ENCODE measurements around the gene CEP57L1. TPM values are rescaled to one million over a fixed set of nuclear protein-coding genes. Genes with fewer than 3 reads are reported as not detected.
A peak's percentile ranks its signal among the peaks of the same experiment; 100 is the strongest.
"Not testable (repeated sequence)": the region's sequence is repeated elsewhere in the genome, so short reads cannot be mapped to it uniquely, and the experiment has no call there.

The CEP57L1 gene
- total RNA-seq, 2 donors from 2014 or later, result 14.4 to 29.3 TPM

DNA sequence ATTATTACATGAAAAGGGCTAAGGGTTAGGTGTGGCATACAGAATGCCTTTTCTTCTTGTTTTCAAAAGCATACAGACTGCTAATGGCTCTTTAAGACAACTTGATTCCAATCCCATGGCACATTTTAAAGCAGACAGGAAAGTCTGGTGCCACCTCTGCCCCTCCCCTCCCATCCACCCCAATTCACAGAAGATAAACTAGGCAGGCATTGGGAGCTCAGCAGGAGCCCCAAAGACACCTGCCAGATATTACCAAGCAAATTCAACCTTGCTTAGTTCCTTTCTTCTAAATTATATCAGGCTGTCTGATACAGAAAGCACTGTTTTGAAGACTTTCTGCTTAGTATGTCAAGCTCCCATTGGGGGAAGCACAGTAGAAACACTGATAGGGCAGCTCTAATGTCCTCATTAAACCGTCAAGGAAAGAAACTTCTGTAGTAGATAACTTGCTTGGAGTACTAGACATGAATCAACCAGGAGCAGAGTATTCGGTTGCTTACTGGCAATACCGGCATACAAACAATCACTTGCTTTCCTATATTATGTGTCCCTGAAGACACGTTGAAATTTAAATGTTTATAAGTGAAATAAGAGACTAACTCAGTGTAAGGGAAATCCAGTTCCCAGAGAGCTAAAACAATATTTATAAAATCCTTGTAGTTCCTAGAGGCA is 13.7 kb upstream of the CEP57L1 start:
- Mint-ChIP-seq H3K27me3 (no peaks in the 10 kb centered on the region), H3K9me3 (no peaks in the 10 kb centered on the region), H3K4me1 (ENCODE audit: low read depth in 2 of 2) (peaks cover 0 to 5% of the 10 kb centered on the region in 2 donors), H3K4me3 (no peak overlapping the region), H3K36me3 (no peaks in the 10 kb centered on the region), H3K27ac (no peak overlapping the region)
- DNase-seq (ENCODE audit: low spot score) (no peak), ATAC-seq (no peak)

DNA sequence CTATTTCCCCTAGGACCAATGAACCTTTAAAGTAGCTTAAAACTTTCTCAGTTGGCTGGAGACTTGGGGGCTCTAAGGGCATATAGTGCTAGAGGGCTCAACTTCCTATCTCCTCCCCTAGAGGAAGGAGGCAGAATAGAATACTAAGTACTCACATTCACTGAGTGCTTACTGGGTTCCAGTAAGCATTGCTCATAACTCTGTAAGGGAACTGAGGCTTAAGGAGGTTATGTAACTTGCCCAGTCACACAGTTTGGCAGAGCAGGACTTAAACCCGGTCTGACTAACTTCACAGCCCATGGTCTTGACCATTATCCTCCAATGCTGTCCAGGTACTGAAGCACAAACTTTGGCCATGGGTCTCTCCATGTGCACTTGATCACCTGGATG is 13.1 kb upstream of the CEP57L1 start:
- Mint-ChIP-seq H3K27me3 (no peaks in the 10 kb centered on the region), H3K4me3 (no peak overlapping the region), H3K36me3 (no peaks in the 10 kb centered on the region), H3K9me3 (no peaks in the 10 kb centered on the region), H3K27ac (no peak overlapping the region), H3K4me1 (ENCODE audit: low read depth in 2 of 2) (peaks cover 0 to 3% of the 10 kb centered on the region in 2 donors)
- ATAC-seq (peak; percentile 15 to 68), DNase-seq (ENCODE audit: low spot score) (no peak)

- no peak overlapping the region for H3K27ac Mint-ChIP-seq
- H3K27me3 Mint-ChIP-seq, result no peaks in the 10 kb centered on the region
- no peak overlapping the region for H3K4me3 Mint-ChIP-seq
- H3K4me1 Mint-ChIP-seq (ENCODE audit: low read depth in 2 of 2), result peaks cover 3% of the 10 kb centered on the region in 2 donors
- ATAC-seq (no peak), DNase-seq (ENCODE audit: low spot score) (no peak)
- H3K9me3 Mint-ChIP-seq, result no peaks in the 10 kb centered on the region
- H3K36me3 Mint-ChIP-seq, result no peaks in the 10 kb centered on the region
Observed at GRCh38 chr6:109083657-109084056, 11.7 kb upstream of the CEP57L1 start.

DNA sequence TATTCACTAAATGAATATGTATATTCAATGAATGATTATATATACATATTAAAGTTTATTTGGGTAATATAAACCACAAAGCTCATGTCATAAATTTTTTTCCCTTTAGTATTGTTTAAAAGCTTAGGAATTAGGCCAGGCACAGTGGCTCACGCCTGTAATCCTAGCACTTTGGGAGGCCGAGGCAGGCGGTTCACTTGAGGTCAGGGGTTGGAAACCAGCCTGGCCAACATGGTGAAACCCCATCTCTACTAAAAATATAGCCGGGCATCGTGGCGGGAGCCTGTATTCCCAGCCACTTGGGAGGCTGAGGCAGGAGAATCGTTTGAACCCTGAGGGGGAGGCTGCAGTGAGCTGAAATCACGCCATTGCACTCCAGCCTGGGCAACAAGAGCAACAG is 11.2 kb upstream of the CEP57L1 start:
- H3K4me3 Mint-ChIP-seq; DNase-seq (ENCODE audit: low spot score); H3K27ac Mint-ChIP-seq; H3K4me1 Mint-ChIP-seq (ENCODE audit: low read depth in 2 of 2); H3K9me3 Mint-ChIP-seq; H3K36me3 Mint-ChIP-seq; H3K27me3 Mint-ChIP-seq; ATAC-seq: not testable (repeated sequence)

- H3K36me3 Mint-ChIP-seq, result no peaks in the 10 kb centered on the region
- H3K4me1 Mint-ChIP-seq (ENCODE audit: low read depth in 2 of 2), result peaks cover 23 to 33% of the 10 kb centered on the region in 2 donors
- no peaks in the 10 kb centered on the region for H3K9me3 Mint-ChIP-seq
Observed at GRCh38 chr6:109087661-109088264, 7.5 kb upstream of the CEP57L1 start.

DNA sequence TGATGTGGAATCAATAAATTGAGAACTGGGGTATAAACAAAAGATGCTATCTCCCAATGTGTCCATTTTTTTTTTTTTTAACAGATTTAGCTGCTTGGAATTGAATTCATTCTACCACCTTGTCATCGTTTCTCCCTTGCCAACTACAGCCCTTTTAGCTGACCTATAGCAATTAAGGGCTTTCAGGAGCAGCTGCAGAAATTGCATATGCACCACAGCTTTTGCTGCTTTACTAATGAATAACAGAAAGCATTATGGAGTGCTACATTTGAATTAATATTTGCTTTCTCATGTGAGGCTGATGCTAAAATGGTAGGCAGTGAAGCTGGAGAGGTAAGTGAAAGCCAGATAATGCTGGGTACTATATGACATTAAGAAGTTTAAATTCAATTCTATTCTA is 6.3 kb upstream of the CEP57L1 start:
- DNase-seq (ENCODE audit: low spot score) (no peak), ATAC-seq (no peak)
- no peaks in the 10 kb centered on the region for H3K9me3 Mint-ChIP-seq
- H3K36me3 Mint-ChIP-seq, result no peaks in the 10 kb centered on the region
- H3K27me3 Mint-ChIP-seq, result no peaks in the 10 kb centered on the region
- H3K4me3 Mint-ChIP-seq, result no peak overlapping the region
- H3K4me1 Mint-ChIP-seq (ENCODE audit: low read depth in 2 of 2), result peaks cover 30 to 43% of the 10 kb centered on the region in 2 donors
- H3K27ac Mint-ChIP-seq, result no peak overlapping the region

More at GRCh38 chr6:109087661-109088264, 7.5 kb upstream of the CEP57L1 start:
- no peak overlapping the region for H3K4me3 Mint-ChIP-seq
- ATAC-seq (no peak), DNase-seq (ENCODE audit: low spot score) (no peak)
- H3K27me3 Mint-ChIP-seq, result no peaks in the 10 kb centered on the region
- H3K27ac Mint-ChIP-seq, result no peak overlapping the region

DNA sequence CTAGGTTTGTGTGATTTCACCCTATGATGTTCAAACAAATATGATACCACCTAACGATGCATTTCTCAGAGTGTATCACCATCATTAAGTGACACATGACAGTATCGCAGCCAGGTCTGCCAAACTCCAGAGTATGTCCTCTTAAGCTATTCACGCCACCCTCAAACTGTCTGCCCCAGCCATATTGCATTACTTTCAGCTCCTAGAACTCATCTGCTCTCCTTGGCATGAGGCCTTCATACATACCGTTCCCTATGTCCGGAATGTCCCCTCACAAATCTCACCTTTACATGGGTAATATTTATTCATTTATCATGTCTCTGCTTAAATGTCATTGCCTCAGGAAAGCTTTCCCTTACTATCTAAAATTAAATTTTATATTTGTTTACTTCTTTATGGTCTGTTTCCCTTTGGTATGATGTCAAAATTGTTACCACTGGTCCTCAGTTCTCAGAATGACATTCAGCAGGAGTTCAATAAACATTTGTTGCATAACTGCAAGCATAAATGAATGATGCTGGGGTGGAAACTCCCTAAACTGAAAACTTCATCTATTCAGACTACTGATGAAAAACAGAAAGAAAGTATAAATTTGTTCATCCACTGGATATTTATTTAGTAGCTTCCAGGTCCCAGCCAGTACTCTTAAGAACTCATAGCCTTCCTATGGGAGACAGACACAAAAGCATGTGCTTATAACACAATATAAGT is 3.8 kb upstream of the CEP57L1 start:
- no peaks in the 10 kb centered on the region for H3K27me3 Mint-ChIP-seq
- peak overlapping the region; percentile 6 to 65 for H3K27ac Mint-ChIP-seq
- peaks cover 38 to 57% of the 10 kb centered on the region in 2 donors for H3K4me1 Mint-ChIP-seq (ENCODE audit: low read depth in 2 of 2)
- H3K36me3 Mint-ChIP-seq, result no peaks in the 10 kb centered on the region
- H3K4me3 Mint-ChIP-seq, result peak overlapping the region; percentile 96
- H3K9me3 Mint-ChIP-seq, result no peaks in the 10 kb centered on the region
- DNase-seq (ENCODE audit: low spot score) (no peak), ATAC-seq (no peak)

GRCh38 chr6:109092074-109092473 is 3.2 kb upstream of the CEP57L1 start:
- no peaks in the 10 kb centered on the region for H3K36me3 Mint-ChIP-seq
- H3K27me3 Mint-ChIP-seq, result no peaks in the 10 kb centered on the region
- no peak for DNase-seq (ENCODE audit: low spot score)
- H3K27ac Mint-ChIP-seq, result peak overlapping the region; percentile 6 to 65
- peaks cover 38 to 60% of the 10 kb centered on the region in 2 donors for H3K4me1 Mint-ChIP-seq (ENCODE audit: low read depth in 2 of 2)
- peak overlapping the region; percentile 96 for H3K4me3 Mint-ChIP-seq
- ATAC-seq, result no peak
- H3K9me3 Mint-ChIP-seq, result no peaks in the 10 kb centered on the region

DNA sequence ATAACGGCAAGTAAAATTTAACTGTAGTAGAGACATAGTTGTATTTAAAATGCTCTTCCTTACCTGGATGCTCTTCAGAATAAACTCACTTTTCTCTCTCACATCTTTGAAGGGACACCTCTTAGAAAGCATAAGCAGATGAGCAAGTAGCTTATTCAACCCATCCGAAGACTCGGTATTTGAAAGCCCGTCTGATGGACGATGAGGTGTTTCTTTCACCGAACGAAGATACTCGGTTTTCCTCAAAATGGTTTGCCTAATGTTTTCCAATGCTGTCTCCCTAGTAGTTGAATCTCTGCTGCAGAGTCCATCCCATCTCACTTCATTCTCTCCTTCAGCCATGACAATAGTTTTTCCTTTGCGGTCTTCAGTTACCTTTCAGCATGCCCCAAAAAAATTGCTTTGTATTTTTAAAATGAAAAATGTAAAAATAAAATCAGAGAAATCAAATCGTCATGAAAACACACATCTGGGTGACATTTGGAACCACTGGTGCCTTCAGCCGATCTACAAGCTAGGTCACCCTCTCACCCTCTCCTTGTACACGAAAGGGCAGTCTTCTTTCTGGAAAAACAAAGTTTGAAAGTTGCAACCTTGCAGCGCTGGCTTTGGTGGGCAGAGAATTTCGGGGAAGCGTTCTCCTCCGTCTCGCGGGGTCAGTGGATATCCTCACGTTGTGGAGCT is 1.4 kb upstream of the CEP57L1 start:
- Mint-ChIP-seq H3K36me3 (peaks cover 3% of the 10 kb centered on the region), H3K4me1 (ENCODE audit: low read depth in 2 of 2) (peaks cover 38 to 62% of the 10 kb centered on the region in 2 donors), H3K4me3 (peak overlapping the region; percentile 96), H3K9me3 (no peaks in the 10 kb centered on the region), H3K27ac (peak overlapping the region; percentile 57 to 91), H3K27me3 (no peaks in the 10 kb centered on the region)
- DNase-seq (ENCODE audit: low spot score) (no peak), ATAC-seq (no peak)

GRCh38 chr6:109094416-109095035 is 781 bp upstream of the CEP57L1 start, which contains the start of gene SESN1:
TSS of gene SESN1 (minus strand) at chr6:109094846. CDS start at chr6:109094073, 773 bp downstream.
- H3K9me3 Mint-ChIP-seq, result no peaks in the 10 kb centered on the region
- H3K27me3 Mint-ChIP-seq, result no peaks in the 10 kb centered on the region
- DNase-seq (ENCODE audit: low spot score) (peak; percentile 92), ATAC-seq (peak; percentile 81 to 88)
- H3K4me1 Mint-ChIP-seq (ENCODE audit: low read depth in 2 of 2), result peaks cover 38 to 60% of the 10 kb centered on the region in 2 donors
- H3K4me3 Mint-ChIP-seq, result peak within 1 kb of the TSS; percentile 96
- H3K27ac Mint-ChIP-seq, result peak within 1 kb of the TSS; percentile 94 to 96
- H3K36me3 Mint-ChIP-seq, result peaks cover 5% of the 10 kb centered on the region

GRCh38 chr6:109095835-109096084 is 453 bp downstream of the CEP57L1 start:
- Mint-ChIP-seq H3K36me3 (peaks cover 5% of the 10 kb centered on the region), H3K27ac (peak overlapping the region; percentile 94 to 96), H3K9me3 (no peaks in the 10 kb centered on the region), H3K4me3 (peak overlapping the region; percentile 96), H3K4me1 (ENCODE audit: low read depth in 2 of 2) (peaks cover 33 to 55% of the 10 kb centered on the region in 2 donors), H3K27me3 (no peaks in the 10 kb centered on the region)
- ATAC-seq (no peak), DNase-seq (ENCODE audit: low spot score) (no peak)

- DNase-seq (ENCODE audit: low spot score) (no peak), ATAC-seq (no peak)
- Mint-ChIP-seq H3K27ac (peak overlapping the region; percentile 94 to 96), H3K4me3 (peak overlapping the region; percentile 96), H3K27me3 (no peaks in the 10 kb centered on the region), H3K36me3 (peaks cover 5% of the 10 kb centered on the region), H3K4me1 (ENCODE audit: low read depth in 2 of 2) (peaks cover 30 to 52% of the 10 kb centered on the region in 2 donors), H3K9me3 (no peaks in the 10 kb centered on the region)
Observed at GRCh38 chr6:109096208-109096607, 901 bp downstream of the CEP57L1 start.

DNA sequence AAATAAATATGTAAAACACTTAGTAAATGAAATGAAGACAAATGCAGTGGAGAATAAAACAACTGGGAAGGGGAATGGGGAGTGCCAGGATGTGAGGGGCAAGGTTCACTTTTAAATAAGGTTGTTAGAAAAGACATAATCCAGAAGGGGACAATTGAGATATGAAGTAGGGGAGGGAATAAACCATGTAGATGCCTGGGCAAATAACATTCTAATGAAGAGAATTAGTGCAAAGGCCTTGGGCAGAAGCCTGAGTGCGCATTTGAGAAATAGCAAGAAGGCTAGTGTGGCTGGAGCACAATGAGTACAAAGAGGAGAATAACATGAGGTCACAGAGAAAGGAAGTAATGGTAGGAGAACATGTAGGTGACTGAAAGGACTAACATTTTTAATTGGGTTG is 2.4 kb downstream of the CEP57L1 start:
- DNase-seq (ENCODE audit: low spot score), result no peak
- H3K36me3 Mint-ChIP-seq, result peaks cover 5% of the 10 kb centered on the region

More for the DNA sequence above, 2.4 kb downstream of the CEP57L1 start:
- H3K9me3 Mint-ChIP-seq, result no peaks in the 10 kb centered on the region
- no peaks in the 10 kb centered on the region for H3K27me3 Mint-ChIP-seq
- no peak overlapping the region for H3K4me3 Mint-ChIP-seq
- H3K27ac Mint-ChIP-seq, result no peak overlapping the region
- peaks cover 16 to 38% of the 10 kb centered on the region in 2 donors for H3K4me1 Mint-ChIP-seq (ENCODE audit: low read depth in 2 of 2)
- ATAC-seq, result no peak

All from natural killer cell treated with Interleukin-12 subunit alpha and Interleukin-12 subunit beta and Interleukin-15 and Interleukin-18, amount 100 ng/mL, for 72 hours (primary cell).